Loucy (cell line): ENCODE measurements around the gene PROX1.

Source experiments
- H2AFZ ChIP-seq: fragments of 200-600 bp; sonication (generic); 2 replicates; pipeline ENCODE4 v1.6.0; 2016; ENCODE audit warnings: antibody characterized with exemption, mild to moderate bottlenecking, low read length, moderate library complexity
- H3F3A ChIP-seq: fragments of 200-600 bp; 2 replicates; pipeline ENCODE4 v1.6.0; 2016; ENCODE audit warnings: antibody characterized with exemption, low read depth, mild to moderate bottlenecking
- H3K27me3 ChIP-seq: fragments of 200-600 bp; sonication (generic); 2 replicates; pipeline ENCODE4 v1.6.1; 2014; ENCODE audit warnings: low read length, mild to moderate bottlenecking; ENCODE audit not compliant: insufficient read depth, poor library complexity, severe bottlenecking
- H3K36me3 ChIP-seq: fragments of 200-600 bp; sonication (generic); 2 replicates; pipeline ENCODE4 v1.6.1; 2016; ENCODE audit warnings: low read length; ENCODE audit not compliant: insufficient read depth
- H3K4me1 ChIP-seq: fragments of 200-600 bp; sonication (generic); 2 replicates; pipeline ENCODE4 v1.5.1; 2014; ENCODE audit warnings: low read length, mild to moderate bottlenecking; ENCODE audit not compliant: insufficient read depth, poor library complexity, severe bottlenecking
- H3K4me2 ChIP-seq: fragments of 200-600 bp; sonication (generic); 2 replicates; pipeline ENCODE4 v1.6.0; 2014; ENCODE audit warnings: antibody characterized with exemption, low read length, low read depth, mild to moderate bottlenecking; ENCODE audit not compliant: poor library complexity, severe bottlenecking
- H3K4me3 ChIP-seq: fragments of 200-600 bp; sonication (generic); 2 replicates; pipeline ENCODE4 v1.5.1; 2014; ENCODE audit warnings: low read length, mild to moderate bottlenecking, mixed read lengths; ENCODE audit not compliant: poor library complexity, severe bottlenecking
- H3K79me2 ChIP-seq: fragments of 200-600 bp; sonication (generic); 2 replicates; pipeline ENCODE4 v1.6.1; 2014; ENCODE audit warnings: low read length; ENCODE audit not compliant: insufficient read depth
- H3K9ac ChIP-seq: fragments of 200-600 bp; sonication (generic); 2 replicates; pipeline ENCODE4 v1.6.0; 2014; ENCODE audit warnings: mild to moderate bottlenecking, low read depth, low read length, moderate library complexity; ENCODE audit not compliant: poor library complexity, severe bottlenecking
- H3K9me2 ChIP-seq: fragments of 200-600 bp; sonication (generic); replicated peaks from 2 replicates; pipeline ENCODE4 v1.6.1; 2016; ENCODE audit warnings: low read depth, low read length, mixed read lengths
- H3K9me3 ChIP-seq: fragments of 200-600 bp; sonication (generic); 2 replicates; pipeline ENCODE4 v1.6.1; 2014; ENCODE audit warnings: mild to moderate bottlenecking, antibody characterized with exemption, low read length, low read depth; ENCODE audit not compliant: insufficient read depth
- H4K20me1 ChIP-seq: fragments of 200-600 bp; sonication (generic); 2 replicates; pipeline ENCODE4 v1.6.0; 2014; ENCODE audit warnings: antibody characterized with exemption, low read length, mild to moderate bottlenecking; ENCODE audit not compliant: insufficient read depth, poor library complexity, severe bottlenecking
- EZH2phosphoT487 ChIP-seq: fragments of 200-600 bp; IDR thresholded peaks from 2 replicates; pipeline ENCODE4 v1.6.1; 2018; ENCODE audit warnings: antibody characterized with exemption, mild to moderate bottlenecking, moderate library complexity, borderline replicate concordance
- TF ChIP-seq, protein P1 (sequence below): fragments of 200-600 bp; sonication (generic); conservative IDR thresholded peaks from 2 replicates; pipeline ENCODE4 v1.5.1; 2014; ENCODE audit warnings: mild to moderate bottlenecking, antibody characterized with exemption, low read length

PROX1 gene

DNA sequence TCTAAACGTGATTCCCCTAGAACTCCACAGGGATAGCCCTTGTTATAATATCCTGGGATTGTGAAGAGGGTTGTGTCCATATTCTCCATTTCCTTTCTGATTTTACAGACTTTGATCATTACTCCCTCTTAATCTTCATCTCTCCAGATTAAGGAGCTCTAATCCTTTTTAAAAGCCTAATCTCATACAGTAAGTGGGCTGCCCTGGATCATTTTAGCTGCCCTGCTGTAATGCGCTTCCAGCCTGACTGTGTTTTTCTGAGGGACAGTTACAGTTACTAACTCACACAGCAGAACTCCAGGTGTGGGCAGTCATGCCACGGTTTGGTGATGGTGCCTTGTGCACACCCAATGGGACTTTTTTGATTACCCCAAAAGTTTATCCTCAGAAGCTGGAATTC is 33.5 kb downstream of the PROX1 start:
- H3K27me3 ChIP-seq: no peaks in the 10 kb centered on the region
- H3K36me3 ChIP-seq: no peaks in the 10 kb centered on the region
- no peaks in the 10 kb centered on the region for H3F3A ChIP-seq
- TF ChIP-seq EZH2phosphoT487: no peak
- TF ChIP-seq, protein P1, sequence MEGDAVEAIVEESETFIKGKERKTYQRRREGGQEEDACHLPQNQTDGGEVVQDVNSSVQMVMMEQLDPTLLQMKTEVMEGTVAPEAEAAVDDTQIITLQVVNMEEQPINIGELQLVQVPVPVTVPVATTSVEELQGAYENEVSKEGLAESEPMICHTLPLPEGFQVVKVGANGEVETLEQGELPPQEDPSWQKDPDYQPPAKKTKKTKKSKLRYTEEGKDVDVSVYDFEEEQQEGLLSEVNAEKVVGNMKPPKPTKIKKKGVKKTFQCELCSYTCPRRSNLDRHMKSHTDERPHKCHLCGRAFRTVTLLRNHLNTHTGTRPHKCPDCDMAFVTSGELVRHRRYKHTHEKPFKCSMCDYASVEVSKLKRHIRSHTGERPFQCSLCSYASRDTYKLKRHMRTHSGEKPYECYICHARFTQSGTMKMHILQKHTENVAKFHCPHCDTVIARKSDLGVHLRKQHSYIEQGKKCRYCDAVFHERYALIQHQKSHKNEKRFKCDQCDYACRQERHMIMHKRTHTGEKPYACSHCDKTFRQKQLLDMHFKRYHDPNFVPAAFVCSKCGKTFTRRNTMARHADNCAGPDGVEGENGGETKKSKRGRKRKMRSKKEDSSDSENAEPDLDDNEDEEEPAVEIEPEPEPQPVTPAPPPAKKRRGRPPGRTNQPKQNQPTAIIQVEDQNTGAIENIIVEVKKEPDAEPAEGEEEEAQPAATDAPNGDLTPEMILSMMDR: no peak
- no peaks in the 10 kb centered on the region for H3K9me2 ChIP-seq
- H4K20me1 ChIP-seq: no peaks in the 10 kb centered on the region
- H3K79me2 ChIP-seq: no peaks in the 10 kb centered on the region
- no peak overlapping the region for H3K9ac ChIP-seq
- no peak overlapping the region for H3K4me3 ChIP-seq
- no peaks in the 10 kb centered on the region for H3K9me3 ChIP-seq
- H2AFZ ChIP-seq: no peak overlapping the region
- H3K4me2 ChIP-seq: no peak overlapping the region
- H3K4me1 ChIP-seq: no peaks in the 10 kb centered on the region

DNA sequence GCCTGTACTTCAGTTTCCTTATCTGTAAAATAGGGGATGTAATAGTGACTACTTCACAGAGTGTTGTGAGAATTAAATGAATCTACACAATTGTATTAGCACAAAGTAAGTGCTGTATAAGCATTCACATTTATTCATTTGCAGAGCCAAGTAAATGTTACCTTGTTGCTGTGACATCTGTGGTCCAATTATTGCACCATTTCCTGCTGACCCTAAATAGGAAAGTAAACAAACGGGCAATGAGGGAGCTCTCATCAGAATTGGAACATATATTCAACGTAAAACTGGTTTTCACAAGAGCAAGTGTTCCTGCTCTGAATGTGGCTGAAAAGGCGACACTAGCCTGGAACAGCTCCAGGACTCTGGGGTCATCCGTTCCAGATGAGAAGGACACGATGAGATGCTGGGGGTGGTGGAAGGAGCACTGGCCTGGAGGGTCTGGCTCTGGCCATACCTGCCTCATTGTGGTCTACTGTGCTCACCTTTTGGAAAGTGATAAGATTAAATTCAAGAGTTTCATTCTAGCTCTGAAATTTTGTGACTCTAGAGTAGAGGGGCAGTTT is 34.5 kb downstream of the PROX1 start:
- Histone ChIP-seq H3K9me3 (no peaks in the 10 kb centered on the region), H3K27me3 (no peaks in the 10 kb centered on the region), H3K4me2 (no peak overlapping the region), H3K4me1 (no peaks in the 10 kb centered on the region), H2AFZ (no peak overlapping the region), H4K20me1 (no peaks in the 10 kb centered on the region), H3K79me2 (no peaks in the 10 kb centered on the region), H3K9me2 (no peaks in the 10 kb centered on the region), H3K36me3 (no peaks in the 10 kb centered on the region), H3K4me3 (no peak overlapping the region), H3F3A (no peaks in the 10 kb centered on the region), H3K9ac (no peak overlapping the region)
- TF ChIP-seq, protein P1: no peak
- TF ChIP-seq EZH2phosphoT487: no peak

DNA sequence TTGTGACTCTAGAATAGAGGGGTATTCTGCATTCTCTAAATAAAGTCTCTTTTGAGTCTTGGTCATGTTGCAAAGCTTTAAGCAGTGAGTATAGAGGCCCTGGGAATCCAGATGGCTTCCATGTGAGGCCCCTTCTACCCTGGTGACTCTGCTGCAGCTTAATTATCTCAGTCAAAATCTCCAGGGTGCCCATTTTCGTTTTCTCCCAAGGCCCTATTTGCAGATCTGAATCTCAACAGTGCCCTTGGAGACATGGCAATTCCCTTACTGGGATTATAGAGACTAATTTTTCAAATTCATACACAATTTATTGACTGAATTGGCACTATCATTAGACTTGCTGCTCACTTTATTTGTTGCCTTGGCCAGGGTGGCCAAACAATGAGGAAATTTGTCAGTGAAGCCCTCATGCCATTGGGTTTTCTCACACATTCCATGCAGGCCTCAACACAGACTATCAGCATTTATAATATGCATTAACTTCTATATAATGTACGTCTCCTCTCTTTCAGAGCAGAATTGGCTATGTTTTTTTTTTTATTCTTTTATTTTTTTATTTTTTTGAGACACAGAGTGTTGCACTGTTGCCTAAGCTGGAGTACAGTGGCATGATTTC is 35.1 kb downstream of the PROX1 start:
- Histone ChIP-seq H3K9me3 (no peaks in the 10 kb centered on the region), H2AFZ (no peak overlapping the region), H3K9ac (no peak overlapping the region), H4K20me1 (no peaks in the 10 kb centered on the region), H3K27me3 (no peaks in the 10 kb centered on the region), H3F3A (no peaks in the 10 kb centered on the region), H3K79me2 (no peaks in the 10 kb centered on the region), H3K4me3 (no peak overlapping the region), H3K4me2 (no peak overlapping the region), H3K36me3 (no peaks in the 10 kb centered on the region), H3K4me1 (no peaks in the 10 kb centered on the region), H3K9me2 (no peaks in the 10 kb centered on the region)
- TF ChIP-seq, protein P1: no peak
- TF ChIP-seq EZH2phosphoT487: no peak
